Measurements from ENCODE around the gene NOPCHAP1. TPM values are rescaled to one million over a fixed set of nuclear protein-coding genes. Genes with fewer than 3 reads are reported as not detected.
A peak's percentile ranks its signal among the peaks of the same experiment; 100 is the strongest.
"Not testable (repeated sequence)": the region's sequence is repeated elsewhere in the genome, so short reads cannot be mapped to it uniquely, and the experiment has no call there.

The NOPCHAP1 gene, protein sequence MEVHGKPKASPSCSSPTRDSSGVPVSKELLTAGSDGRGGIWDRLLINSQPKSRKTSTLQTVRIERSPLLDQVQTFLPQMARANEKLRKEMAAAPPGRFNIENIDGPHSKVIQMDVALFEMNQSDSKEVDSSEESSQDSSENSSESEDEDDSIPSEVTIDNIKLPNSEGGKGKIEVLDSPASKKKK
- 1 to 10 TPM; 3.7 to 6.8 (median 6.1) TPM for total RNA-seq

DNA sequence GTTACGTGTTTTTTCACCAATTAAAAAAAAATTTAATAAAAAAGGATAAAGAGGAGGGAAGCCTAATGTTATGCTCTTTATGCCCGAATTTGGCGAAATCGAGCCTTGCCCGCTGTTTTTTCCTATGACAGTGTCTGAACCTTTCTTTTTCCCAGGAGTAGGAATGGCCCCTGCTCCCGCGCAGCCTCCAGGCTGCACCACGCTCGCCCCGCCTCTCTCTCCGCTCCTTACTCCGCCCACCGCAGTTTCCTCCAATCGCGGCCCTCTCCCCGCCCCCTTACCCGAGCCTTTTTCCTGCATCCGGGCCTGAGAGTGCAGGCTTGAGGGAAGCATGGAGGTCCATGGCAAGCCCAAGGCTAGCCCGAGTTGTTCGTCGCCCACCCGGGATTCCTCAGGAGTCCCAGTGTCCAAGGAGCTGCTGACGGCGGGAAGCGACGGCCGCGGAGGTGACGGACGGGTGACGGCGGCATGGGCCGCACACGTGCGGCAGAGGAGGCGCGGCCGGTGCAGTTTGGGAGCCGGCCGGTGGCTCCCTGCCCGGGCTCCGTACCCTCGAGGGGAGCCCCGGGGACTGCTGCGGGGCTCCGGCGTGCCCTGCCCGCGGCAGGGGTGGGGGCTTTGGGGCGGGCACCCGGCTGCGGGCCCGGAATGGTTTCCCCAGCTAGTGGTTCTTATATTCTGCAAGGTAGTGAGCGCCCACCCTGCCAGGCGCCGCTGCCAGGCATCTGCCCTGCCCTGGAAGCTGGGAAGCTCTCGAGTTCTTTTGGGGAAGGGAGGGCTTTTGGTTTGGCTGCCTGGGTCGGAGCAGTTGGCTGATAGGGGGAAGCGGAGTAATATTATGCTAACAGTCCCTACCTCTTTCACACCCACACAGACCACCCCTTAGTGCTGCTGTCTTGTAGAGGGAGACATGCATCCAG is at the start of gene NOPCHAP1:
Gene NOPCHAP1 (plus strand): TSS at position 295 of the 920 bp plus-strand sequence. CDS start 37 bp downstream, at position 332.
- Histone ChIP-seq H3K27ac (peak within 1 kb of the TSS in 3 of 4 donors; percentile 66 to 84 (median 71)), H3K36me3 (peaks cover 0 to 33% (median 0%) of the 10 kb centered on the region in 3 donors), H3K4me3 (peak within 1 kb of the TSS; percentile 62 to 94 (median 84)), H3K27me3 (no peaks in the 10 kb centered on the region), H3K4me1 (peaks cover 0 to 26% (median 14%) of the 10 kb centered on the region in 4 donors), H3K9me3 (no peaks in the 10 kb centered on the region)
- DNase-seq (ENCODE audit: low spot score in 2 of 2) = peak; percentile 91 to 96
- WGBS, 2 donors = 0% methylated on average over 28 to 30 of the region's 59 CpGs
- peak in 1 of 2 donors; percentile 79 for TF ChIP-seq POLR2A (IDR thresholded peaks at IDR 0.05)
- TF ChIP-seq, protein P1, sequence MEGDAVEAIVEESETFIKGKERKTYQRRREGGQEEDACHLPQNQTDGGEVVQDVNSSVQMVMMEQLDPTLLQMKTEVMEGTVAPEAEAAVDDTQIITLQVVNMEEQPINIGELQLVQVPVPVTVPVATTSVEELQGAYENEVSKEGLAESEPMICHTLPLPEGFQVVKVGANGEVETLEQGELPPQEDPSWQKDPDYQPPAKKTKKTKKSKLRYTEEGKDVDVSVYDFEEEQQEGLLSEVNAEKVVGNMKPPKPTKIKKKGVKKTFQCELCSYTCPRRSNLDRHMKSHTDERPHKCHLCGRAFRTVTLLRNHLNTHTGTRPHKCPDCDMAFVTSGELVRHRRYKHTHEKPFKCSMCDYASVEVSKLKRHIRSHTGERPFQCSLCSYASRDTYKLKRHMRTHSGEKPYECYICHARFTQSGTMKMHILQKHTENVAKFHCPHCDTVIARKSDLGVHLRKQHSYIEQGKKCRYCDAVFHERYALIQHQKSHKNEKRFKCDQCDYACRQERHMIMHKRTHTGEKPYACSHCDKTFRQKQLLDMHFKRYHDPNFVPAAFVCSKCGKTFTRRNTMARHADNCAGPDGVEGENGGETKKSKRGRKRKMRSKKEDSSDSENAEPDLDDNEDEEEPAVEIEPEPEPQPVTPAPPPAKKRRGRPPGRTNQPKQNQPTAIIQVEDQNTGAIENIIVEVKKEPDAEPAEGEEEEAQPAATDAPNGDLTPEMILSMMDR (IDR thresholded peaks at IDR 0.05) = no peak
- peak in 1 of 2 donors; percentile 83 for TF ChIP-seq EP300 (IDR thresholded peaks at IDR 0.05)

DNA sequence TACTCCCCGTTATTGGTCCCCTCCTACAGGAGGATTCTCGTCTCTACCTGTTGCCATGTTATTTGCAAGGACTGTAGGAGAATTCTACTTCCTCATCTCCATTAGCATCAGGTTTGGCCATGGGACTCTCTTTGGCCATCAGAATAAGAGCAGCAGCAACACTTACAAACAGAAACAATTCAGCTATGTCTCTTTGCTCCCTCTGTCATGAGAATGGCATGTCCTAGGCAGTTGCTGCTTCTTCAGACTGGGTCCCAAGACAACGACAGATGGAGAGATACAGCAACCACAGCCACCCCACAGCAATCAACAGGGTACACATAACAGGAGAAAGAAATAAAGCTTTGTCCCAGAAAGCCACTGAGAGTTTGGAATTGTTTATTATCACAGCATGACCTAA is 47.7 kb upstream of the NOPCHAP1 start:
- no peaks in the 10 kb centered on the region for H3K36me3 ChIP-seq
- 42 to 50% methylated on average over 3 of the region's 3 CpGs for WGBS, 2 donors
- TF ChIP-seq POLR2A (IDR thresholded peaks at IDR 0.05) = no peak
- TF ChIP-seq, protein P1 (IDR thresholded peaks at IDR 0.05) = no peak
- TF ChIP-seq EP300 (IDR thresholded peaks at IDR 0.05) = peak in 1 of 2 donors; percentile 34
- no peaks in the 10 kb centered on the region for H3K4me1 ChIP-seq
- no peaks in the 10 kb centered on the region for H3K27me3 ChIP-seq
- H3K4me3 ChIP-seq = no peak overlapping the region
- no peaks in the 10 kb centered on the region for H3K9me3 ChIP-seq
- no peak overlapping the region for H3K27ac ChIP-seq
- peak in 1 of 2 donors; percentile 45 for DNase-seq (ENCODE audit: low spot score in 2 of 2)

DNA sequence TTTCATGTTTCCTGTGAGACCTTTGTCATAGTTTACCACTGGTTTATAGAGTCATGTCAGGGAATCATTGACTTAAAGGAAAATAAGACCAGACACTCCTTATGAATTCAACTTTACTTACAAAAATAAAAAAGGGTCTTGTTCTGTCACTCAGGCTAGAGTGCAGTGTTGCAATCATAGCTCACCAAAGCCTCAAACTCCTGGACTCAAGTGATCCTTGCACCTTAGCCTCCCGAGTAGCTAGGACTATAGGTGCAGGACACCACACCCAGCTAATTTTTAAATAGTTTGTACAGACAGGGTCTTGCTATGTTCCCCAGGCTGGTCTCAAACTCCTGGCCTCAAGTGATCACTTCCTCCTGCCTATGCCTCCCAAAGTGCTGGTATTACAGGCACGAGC is 47.0 kb upstream of the NOPCHAP1 start:
- H3K4me3 ChIP-seq = no peak overlapping the region
- no peaks in the 10 kb centered on the region for H3K4me1 ChIP-seq
- no peaks in the 10 kb centered on the region for H3K36me3 ChIP-seq
- DNase-seq (ENCODE audit: low spot score in 2 of 2) = no peak
- no peaks in the 10 kb centered on the region for H3K27me3 ChIP-seq
- peak overlapping the region in 1 of 4 donors; percentile 11 for H3K27ac ChIP-seq
- no peak for TF ChIP-seq POLR2A (IDR thresholded peaks at IDR 0.05)
- TF ChIP-seq EP300 (IDR thresholded peaks at IDR 0.05) = no peak
- TF ChIP-seq, protein P1 (IDR thresholded peaks at IDR 0.05) = no peak
- WGBS, 2 donors = 72 to 78% methylated on average over 2 of the region's 2 CpGs
- no peaks in the 10 kb centered on the region for H3K9me3 ChIP-seq

DNA sequence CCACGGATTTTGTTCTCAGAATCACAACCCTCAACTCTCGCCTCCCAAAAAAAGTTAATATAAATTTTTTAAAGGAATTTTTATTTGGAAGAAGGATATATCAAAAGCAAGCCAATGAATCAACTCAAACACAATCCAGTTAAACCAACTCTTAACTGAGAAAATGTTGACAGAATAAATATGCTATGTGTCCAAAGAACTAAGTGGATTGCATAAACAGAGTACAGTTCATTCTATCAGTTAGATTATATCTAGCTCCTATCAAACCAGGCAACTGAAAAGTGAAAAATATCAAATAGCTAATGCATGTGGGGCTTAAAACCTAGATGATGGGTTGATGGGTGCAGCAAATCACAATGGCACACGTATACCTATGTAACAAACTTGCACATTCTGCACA is 44.7 kb upstream of the NOPCHAP1 start:
- TF ChIP-seq POLR2A (IDR thresholded peaks at IDR 0.05) (no peak), EP300 (IDR thresholded peaks at IDR 0.05) (no peak)
- TF ChIP-seq, protein P1 (IDR thresholded peaks at IDR 0.05) = no peak
- Histone ChIP-seq H3K27me3 (no peaks in the 10 kb centered on the region), H3K4me1 (no peaks in the 10 kb centered on the region), H3K36me3 (no peaks in the 10 kb centered on the region), H3K9me3 (no peaks in the 10 kb centered on the region), H3K4me3 (no peak overlapping the region), H3K27ac (no peak overlapping the region)
- 83 to 84% methylated on average over 3 of the region's 3 CpGs for WGBS, 2 donors
- no peak for DNase-seq (ENCODE audit: low spot score in 2 of 2)

DNA sequence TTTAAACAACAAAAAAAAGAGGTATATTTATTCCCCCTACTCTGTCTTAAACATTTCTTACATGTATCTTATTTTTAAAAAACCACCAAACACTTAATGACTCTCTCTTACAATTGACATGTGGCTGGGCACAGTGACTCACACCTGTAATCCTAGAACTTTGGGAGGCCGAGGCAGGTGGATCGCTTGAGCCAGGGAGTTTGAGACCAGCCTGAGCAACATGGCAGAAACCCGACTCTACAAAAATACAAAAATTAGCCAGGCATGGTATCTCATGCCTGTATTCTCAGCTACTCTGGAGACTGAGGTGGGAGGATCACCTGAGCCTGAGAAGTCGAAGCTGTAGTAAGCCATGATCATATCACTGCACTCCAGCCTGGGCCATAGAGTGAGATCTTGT is 44.0 kb upstream of the NOPCHAP1 start:
- TF ChIP-seq EP300 (IDR thresholded peaks at IDR 0.05) (no peak), POLR2A (IDR thresholded peaks at IDR 0.05) (no peak)
- TF ChIP-seq, protein P1 (IDR thresholded peaks at IDR 0.05) = no peak
- DNase-seq (ENCODE audit: low spot score in 2 of 2) = no peak
- no peaks in the 10 kb centered on the region for H3K4me1 ChIP-seq
- H3K36me3 ChIP-seq = no peaks in the 10 kb centered on the region
- H3K27me3 ChIP-seq = no peaks in the 10 kb centered on the region
- no peak overlapping the region for H3K27ac ChIP-seq
- no peak overlapping the region for H3K4me3 ChIP-seq
- H3K9me3 ChIP-seq = no peaks in the 10 kb centered on the region
- WGBS, 2 donors = 95 to 99% methylated on average over 4 of the region's 4 CpGs

DNA sequence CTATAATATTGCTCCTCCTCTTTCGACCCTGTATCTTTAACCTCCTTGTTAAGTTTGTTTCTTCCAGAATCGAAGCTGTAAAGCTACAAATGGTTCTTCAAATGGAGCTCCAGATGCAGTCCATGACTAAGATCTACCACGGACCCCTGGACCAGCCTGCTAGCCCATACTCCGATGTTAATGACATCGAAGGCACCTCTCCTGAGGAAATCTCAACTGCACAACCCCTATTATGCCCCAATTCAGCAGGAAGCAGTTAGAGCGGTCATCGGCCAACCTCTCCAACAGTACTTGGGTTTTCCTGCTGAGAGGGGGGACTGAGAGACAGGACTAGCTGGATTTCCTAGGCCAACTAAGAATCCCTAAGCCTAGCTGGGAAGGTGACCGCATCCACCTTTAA is 42.7 kb upstream of the NOPCHAP1 start:
- H3K36me3 ChIP-seq; H3K4me3 ChIP-seq; H3K4me1 ChIP-seq; DNase-seq (ENCODE audit: low spot score in 2 of 2); H3K27ac ChIP-seq; H3K9me3 ChIP-seq; H3K27me3 ChIP-seq: not testable (repeated sequence)
- 93 to 95% methylated on average over 8 of the region's 8 CpGs for WGBS, 2 donors
